ENCODE measurements around the gene VEGFD.
"Not testable (repeated sequence)": the region's sequence is repeated elsewhere in the genome, so short reads cannot be mapped to it uniquely, and the experiment has no call there.

DNA sequence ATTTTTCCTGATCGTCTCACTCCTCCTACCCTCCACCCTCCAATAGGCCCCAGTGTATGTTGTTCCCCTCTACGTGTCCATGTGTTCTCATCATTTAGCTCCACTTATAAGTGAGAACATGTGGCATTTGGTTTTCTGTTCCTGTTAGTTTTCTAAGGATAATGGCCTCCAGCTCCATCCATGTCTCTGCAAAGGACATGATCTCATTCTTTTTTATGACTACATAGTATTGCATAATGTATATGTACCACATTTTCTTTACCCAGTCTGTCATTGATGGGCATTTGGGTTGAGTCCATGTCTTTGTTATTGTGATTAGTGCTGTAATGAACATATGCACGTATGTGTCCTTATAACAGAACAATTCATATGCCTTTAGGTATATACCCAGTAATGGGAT is 78.3 kb downstream of the VEGFD start:
- not testable (repeated sequence) for TF ChIP-seq FOXS1 (CRISPR knock-in tag; IDR thresholded peaks at IDR 0.05); POLR2A (IDR thresholded peaks at IDR 0.05; ENCODE audit: low read length); ZFP36 (IDR thresholded peaks at IDR 0.05; ENCODE audit: borderline replicate concordance, partially characterized antibody); PHF8 (IDR thresholded peaks at IDR 0.05; ENCODE audit: borderline replicate concordance, low read depth); NFE2L2 (conservative IDR thresholded peaks at IDR 0.05; ENCODE audit: low read length); MAZ (IDR thresholded peaks at IDR 0.05; ENCODE audit: borderline replicate concordance, low read depth, low read length); RAD21 (conservative IDR thresholded peaks at IDR 0.05 in 1 of 2, IDR thresholded peaks at IDR 0.05 in 1 of 2); EP300 (IDR thresholded peaks at IDR 0.05); RCOR1 (IDR thresholded peaks at IDR 0.05; ENCODE audit: low read depth, low read length)
- TF ChIP-seq, protein P1, sequence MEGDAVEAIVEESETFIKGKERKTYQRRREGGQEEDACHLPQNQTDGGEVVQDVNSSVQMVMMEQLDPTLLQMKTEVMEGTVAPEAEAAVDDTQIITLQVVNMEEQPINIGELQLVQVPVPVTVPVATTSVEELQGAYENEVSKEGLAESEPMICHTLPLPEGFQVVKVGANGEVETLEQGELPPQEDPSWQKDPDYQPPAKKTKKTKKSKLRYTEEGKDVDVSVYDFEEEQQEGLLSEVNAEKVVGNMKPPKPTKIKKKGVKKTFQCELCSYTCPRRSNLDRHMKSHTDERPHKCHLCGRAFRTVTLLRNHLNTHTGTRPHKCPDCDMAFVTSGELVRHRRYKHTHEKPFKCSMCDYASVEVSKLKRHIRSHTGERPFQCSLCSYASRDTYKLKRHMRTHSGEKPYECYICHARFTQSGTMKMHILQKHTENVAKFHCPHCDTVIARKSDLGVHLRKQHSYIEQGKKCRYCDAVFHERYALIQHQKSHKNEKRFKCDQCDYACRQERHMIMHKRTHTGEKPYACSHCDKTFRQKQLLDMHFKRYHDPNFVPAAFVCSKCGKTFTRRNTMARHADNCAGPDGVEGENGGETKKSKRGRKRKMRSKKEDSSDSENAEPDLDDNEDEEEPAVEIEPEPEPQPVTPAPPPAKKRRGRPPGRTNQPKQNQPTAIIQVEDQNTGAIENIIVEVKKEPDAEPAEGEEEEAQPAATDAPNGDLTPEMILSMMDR (IDR thresholded peaks at IDR 0.05), result not testable (repeated sequence)
